PC-9 (cell line): Measurements from ENCODE around the gene PRR20D. TPM values are rescaled to one million over a fixed set of nuclear protein-coding genes. Genes with fewer than 3 reads are reported as not detected.
"Not testable (repeated sequence)": the region's sequence is repeated elsewhere in the genome, so short reads cannot be mapped to it uniquely, and the experiment has no call there.

Source experiments
- BruUV-seq: library from RNA; stranded (reverse); fragments of 400-500 nt; replicated peaks from 2 replicates; lab custom pipeline; 2021; lab: Mats Ljungman, UMichigan
- CTCF ChIA-PET: fragments of 300-600 bp; sonication (Branson Sonifier 250); formaldehyde crosslinking; loops from one replicate; lab custom pipeline; 2022; ENCODE audit warnings: antibody characterized with exemption; lab: Charles Lee
- POLR2A ChIA-PET: fragments of 300-600 bp; sonication (Branson Sonifier 250); formaldehyde crosslinking; loops from one replicate; lab custom pipeline; 2022; ENCODE audit warnings: antibody characterized with exemption; ENCODE audit not compliant: unreplicated experiment; lab: Charles Lee
- DNase-seq, 2 experiments: peaks; one replicate each; pipeline versions ENCODE4 v3.0.0 to v3.0.0-alpha.2; 2015 to 2022; ENCODE audit warnings: mixed read lengths in 1 of 2
- H2AFZ ChIP-seq: fragments of 200-600 bp; sonication (generic); 2 replicates; pipeline ENCODE4 v1.8.1; 2017; ENCODE audit warnings: antibody characterized with exemption
- H3F3A ChIP-seq: fragments of 200-600 bp; sonication (generic); 2 replicates; pipeline ENCODE4 v1.8.1; 2017; ENCODE audit warnings: antibody characterized with exemption, mild to moderate bottlenecking, low read depth; ENCODE audit not compliant: insufficient read depth
- H3K27ac ChIP-seq: fragments of 200-600 bp; sonication (generic); 2 replicates; pipeline ENCODE4 v1.6.1; 2016; ENCODE audit warnings: mixed run types
- H3K27me3 ChIP-seq: fragments of 200-600 bp; sonication (generic); 2 replicates; pipeline ENCODE4 v1.6.1; 2016; ENCODE audit warnings: low read depth, mixed run types; ENCODE audit not compliant: insufficient read depth
- H3K36me3 ChIP-seq: fragments of 200-600 bp; sonication (generic); 2 replicates; pipeline ENCODE4 v1.6.1; 2016; ENCODE audit warnings: low read depth, mixed run types
- H3K4me1 ChIP-seq: fragments of 200-600 bp; sonication (generic); replicated peaks from 2 replicates; pipeline ENCODE4 v1.6.1; 2016; ENCODE audit warnings: mixed run types; ENCODE audit not compliant: insufficient read depth
- H3K4me2 ChIP-seq: fragments of 200-600 bp; sonication (generic); 2 replicates; pipeline ENCODE4 v1.6.1; 2017; ENCODE audit warnings: mixed run types
- H3K4me3 ChIP-seq: fragments of 200-600 bp; sonication (generic); 2 replicates; pipeline ENCODE4 v1.6.1; 2016; ENCODE audit warnings: mixed run types
- H3K79me2 ChIP-seq: fragments of 200-600 bp; sonication (generic); 2 replicates; pipeline ENCODE4 v1.6.1; 2017; ENCODE audit warnings: low read depth, mixed run types
- H3K9me2 ChIP-seq: fragments of 200-600 bp; sonication (generic); 2 replicates; pipeline ENCODE4 v1.8.1; 2017; ENCODE audit warnings: mild to moderate bottlenecking; ENCODE audit not compliant: insufficient read depth
- H3K9me3 ChIP-seq: fragments of 200-600 bp; sonication (generic); 2 replicates; pipeline ENCODE4 v1.8.1; 2016; ENCODE audit warnings: low read depth; ENCODE audit not compliant: insufficient read depth
- H4K20me1 ChIP-seq: fragments of 200-600 bp; sonication (generic); 2 replicates; pipeline ENCODE4 v1.8.1; 2017; ENCODE audit not compliant: insufficient read depth
- EZH2 ChIP-seq: fragments of 200-600 bp; sonication (generic); IDR thresholded peaks from 2 replicates; pipeline ENCODE4 v1.8.0; 2017; ENCODE audit warnings: antibody characterized with exemption, low read depth
- intact Hi-C: fragments of 100-400 bp; cut with micrococcal nuclease; formaldehyde crosslinking; loops from one replicate; pipeline ENCODE4 v1.10.0; 2022; ENCODE audit not compliant: unreplicated experiment
- total RNA-seq: library from RNA; stranded (reverse); gene quantifications from 2 replicates; pipeline ENCODE4 v1.2.3, GENCODE V29; 2021
- TF ChIP-seq, protein P1 (sequence below): fragments of 200-600 bp; sonication (generic); conservative IDR thresholded peaks from 2 replicates; pipeline ENCODE4 v1.6.1; 2017; ENCODE audit warnings: mixed run types, antibody characterized with exemption, mild to moderate bottlenecking, moderate library complexity

The PRR20D gene
- total RNA-seq, 1 experiment from 2014 or later: not detected

DNA sequence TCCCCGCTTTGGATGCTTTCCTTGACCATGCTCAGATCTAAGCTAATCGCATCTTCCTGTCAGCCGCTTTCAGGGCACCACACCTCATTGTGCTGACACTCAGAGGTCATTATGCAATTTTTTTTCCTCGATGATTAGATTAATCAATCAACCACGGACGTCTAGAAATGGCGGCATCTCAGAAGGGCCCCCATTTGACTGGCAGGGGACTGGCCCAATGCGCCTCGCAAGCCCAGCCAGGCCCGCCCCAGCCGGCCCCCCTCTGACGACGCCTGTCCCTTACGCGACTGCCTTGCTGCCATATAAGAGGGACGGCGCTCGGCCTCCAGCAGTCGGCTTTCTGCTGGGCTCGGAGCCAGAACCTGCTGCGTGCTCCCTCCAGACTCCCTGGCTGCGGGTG is 13.2 kb upstream of the PRR20D start, which contains the start of gene PRR20B:
Gene PRR20B (plus strand): TSS at position 301 of the 400 bp plus-strand sequence. CDS start 387 bp downstream, outside the sequence.
- H3K4me3 ChIP-seq, H3K27ac ChIP-seq, H3K27me3 ChIP-seq, H3F3A ChIP-seq, H3K4me2 ChIP-seq, H4K20me1 ChIP-seq, POLR2A ChIA-PET, H3K4me1 ChIP-seq, H3K9me2 ChIP-seq, H3K9me3 ChIP-seq, H2AFZ ChIP-seq, CTCF ChIA-PET, H3K36me3 ChIP-seq, intact Hi-C loops, DNase-seq, H3K79me2 ChIP-seq, BruUV-seq: not testable (repeated sequence)

GRCh38 chr13:57148106-57148505 is 12.3 kb upstream of the PRR20D start:
- BruUV-seq, intact Hi-C loops, H4K20me1 ChIP-seq, H3K4me2 ChIP-seq, H3F3A ChIP-seq, DNase-seq, H3K4me1 ChIP-seq, H3K27me3 ChIP-seq, H3K4me3 ChIP-seq, H3K36me3 ChIP-seq, H3K9me2 ChIP-seq, H3K9me3 ChIP-seq, H3K27ac ChIP-seq, CTCF ChIA-PET, POLR2A ChIA-PET, H2AFZ ChIP-seq, H3K79me2 ChIP-seq: not testable (repeated sequence)

GRCh38 chr13:57153761-57154160 is 6.7 kb upstream of the PRR20D start, which contains the start of gene PRR20C:
PRR20C (plus strand) TSS chr13:57154061; CDS start chr13:57154448, 387 bp downstream.
- H3K9me2 ChIP-seq, intact Hi-C loops, H3K4me1 ChIP-seq: not testable (repeated sequence)

GRCh38 chr13:57166897-57167296 is 6.5 kb downstream of the PRR20D start, which contains the start of gene PRR20E:
PRR20E (plus strand) TSS chr13:57167197; CDS start chr13:57167584, 387 bp downstream.
- H3K9me2 ChIP-seq, H4K20me1 ChIP-seq, H3K4me2 ChIP-seq, H3F3A ChIP-seq, POLR2A ChIA-PET, H3K36me3 ChIP-seq, H3K9me3 ChIP-seq, intact Hi-C loops, H3K27ac ChIP-seq, H2AFZ ChIP-seq, BruUV-seq, H3K4me1 ChIP-seq, CTCF ChIA-PET, H3K79me2 ChIP-seq, DNase-seq, H3K27me3 ChIP-seq, H3K4me3 ChIP-seq: not testable (repeated sequence)

More at GRCh38 chr13:57153761-57154160, 6.7 kb upstream of the PRR20D start, which contains the start of gene PRR20C:
- H3F3A ChIP-seq, H3K27me3 ChIP-seq, H3K79me2 ChIP-seq, H3K4me3 ChIP-seq, H3K9me3 ChIP-seq, H2AFZ ChIP-seq, H3K36me3 ChIP-seq, H4K20me1 ChIP-seq, H3K4me2 ChIP-seq, CTCF ChIA-PET, DNase-seq, BruUV-seq, H3K27ac ChIP-seq, POLR2A ChIA-PET: not testable (repeated sequence)

- BruUV-seq: no TSS peak
- no peak for DNase-seq
- H3F3A ChIP-seq: no peaks in the 10 kb centered on the region
- H2AFZ ChIP-seq: no peak overlapping the region
- CTCF ChIA-PET: no interaction called here
- H3K4me2 ChIP-seq: no peak overlapping the region
- POLR2A ChIA-PET: no interaction called here
- H3K4me1 ChIP-seq: no peaks in the 10 kb centered on the region
- H3K27me3 ChIP-seq: no peaks in the 10 kb centered on the region
- H4K20me1 ChIP-seq: no peaks in the 10 kb centered on the region
- H3K79me2 ChIP-seq: no peaks in the 10 kb centered on the region
- no peak overlapping the region for H3K27ac ChIP-seq
- no peaks in the 10 kb centered on the region for H3K36me3 ChIP-seq
- intact Hi-C loops: no loop called here
- H3K9me2 ChIP-seq: no peaks in the 10 kb centered on the region
- no peak overlapping the region for H3K4me3 ChIP-seq
- TF ChIP-seq, protein P1, sequence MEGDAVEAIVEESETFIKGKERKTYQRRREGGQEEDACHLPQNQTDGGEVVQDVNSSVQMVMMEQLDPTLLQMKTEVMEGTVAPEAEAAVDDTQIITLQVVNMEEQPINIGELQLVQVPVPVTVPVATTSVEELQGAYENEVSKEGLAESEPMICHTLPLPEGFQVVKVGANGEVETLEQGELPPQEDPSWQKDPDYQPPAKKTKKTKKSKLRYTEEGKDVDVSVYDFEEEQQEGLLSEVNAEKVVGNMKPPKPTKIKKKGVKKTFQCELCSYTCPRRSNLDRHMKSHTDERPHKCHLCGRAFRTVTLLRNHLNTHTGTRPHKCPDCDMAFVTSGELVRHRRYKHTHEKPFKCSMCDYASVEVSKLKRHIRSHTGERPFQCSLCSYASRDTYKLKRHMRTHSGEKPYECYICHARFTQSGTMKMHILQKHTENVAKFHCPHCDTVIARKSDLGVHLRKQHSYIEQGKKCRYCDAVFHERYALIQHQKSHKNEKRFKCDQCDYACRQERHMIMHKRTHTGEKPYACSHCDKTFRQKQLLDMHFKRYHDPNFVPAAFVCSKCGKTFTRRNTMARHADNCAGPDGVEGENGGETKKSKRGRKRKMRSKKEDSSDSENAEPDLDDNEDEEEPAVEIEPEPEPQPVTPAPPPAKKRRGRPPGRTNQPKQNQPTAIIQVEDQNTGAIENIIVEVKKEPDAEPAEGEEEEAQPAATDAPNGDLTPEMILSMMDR: no peak
- no peak for TF ChIP-seq EZH2
- H3K9me3 ChIP-seq: no peaks in the 10 kb centered on the region
Observed at GRCh38 chr13:57191667-57192066, 31.2 kb downstream of the PRR20D start.
